GM21360 (cell line): ENCODE measurements around the gene SLC22A31.

Experiments used
- ATAC-seq: cut with Tn5 transposase; IDR thresholded peaks from one replicate; pipeline ENCODE4 v1.9.1; 2021; ENCODE audit warnings: mild to moderate bottlenecking, moderate library complexity; ENCODE audit not compliant: unreplicated experiment

SLC22A31 gene

DNA sequence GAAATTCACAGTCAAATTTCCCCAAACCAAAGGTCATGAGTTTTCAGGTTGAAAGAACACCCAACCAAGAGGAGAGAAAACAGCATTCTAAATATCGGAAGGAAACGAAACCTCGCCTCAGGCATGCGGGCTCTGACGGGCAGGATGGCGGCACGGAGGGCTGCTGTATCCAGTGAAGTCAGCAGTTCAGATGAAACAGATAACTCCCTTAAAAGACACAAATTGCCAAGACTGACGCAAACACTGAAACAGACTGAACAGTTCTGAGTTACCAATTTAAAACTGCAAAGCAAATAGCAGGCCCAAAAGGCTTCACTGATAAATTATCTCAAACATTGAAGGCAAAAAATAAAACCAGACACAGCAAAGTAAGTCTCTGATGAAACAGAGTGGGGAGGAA, 49.4 kb downstream of the SLC22A31 start:
- no peak for ATAC-seq

DNA sequence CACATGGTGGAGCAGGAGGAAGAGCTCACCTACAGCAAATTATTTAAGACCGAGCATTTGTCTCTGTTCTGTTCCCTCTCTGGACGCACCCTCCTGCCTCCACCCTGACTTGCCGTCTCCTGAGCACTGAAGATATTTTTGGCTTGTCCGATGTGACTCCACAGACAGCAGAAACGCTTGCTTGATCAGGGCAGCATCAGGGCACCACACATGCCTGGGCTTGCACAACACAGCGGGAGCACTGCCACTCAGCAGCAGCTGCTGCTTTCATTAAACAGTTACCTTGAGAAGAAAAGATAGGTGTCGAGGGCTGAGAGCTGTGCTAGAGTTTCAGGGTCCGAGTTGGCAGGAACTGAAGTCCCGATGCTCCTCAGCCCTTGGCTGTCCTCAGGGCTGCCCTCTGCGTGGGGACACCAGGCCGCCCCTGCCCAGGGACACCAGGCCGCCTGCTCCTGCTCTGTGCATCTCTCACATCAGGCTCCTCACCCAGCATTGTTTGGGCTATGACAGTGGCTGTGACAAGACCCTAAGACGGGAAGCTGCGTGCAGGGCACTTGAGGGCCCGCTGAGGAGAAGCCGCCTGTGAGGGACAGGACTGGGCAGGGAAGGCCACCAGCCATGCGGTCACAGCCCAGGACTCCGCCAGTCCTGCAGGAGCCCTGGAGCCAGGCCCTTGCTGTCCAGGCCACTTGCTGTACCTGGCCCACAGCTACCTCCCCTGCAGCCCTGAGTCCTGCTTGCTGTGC, 50.1 kb downstream of the SLC22A31 start:
- ATAC-seq = no peak

DNA sequence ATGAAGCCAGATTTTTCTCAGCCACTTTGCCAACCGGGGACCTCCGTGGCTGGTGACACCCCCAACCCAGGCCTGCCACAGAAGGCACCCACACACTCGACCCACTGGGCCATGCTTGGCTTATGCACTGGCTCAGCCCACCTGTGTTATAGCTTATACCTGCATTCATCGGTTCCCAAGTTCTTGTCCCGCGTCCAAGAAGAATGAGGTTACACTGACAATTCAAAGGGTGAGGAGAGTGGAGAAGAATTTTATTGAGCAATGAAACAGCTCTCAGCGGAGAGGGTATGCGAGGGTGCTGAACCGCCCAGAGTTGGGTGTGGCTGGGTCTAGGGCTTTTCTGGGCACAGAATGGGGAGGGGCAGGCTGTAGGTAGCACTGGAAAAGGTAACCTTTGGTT, 51.0 kb downstream of the SLC22A31 start:
- ATAC-seq = no peak

DNA sequence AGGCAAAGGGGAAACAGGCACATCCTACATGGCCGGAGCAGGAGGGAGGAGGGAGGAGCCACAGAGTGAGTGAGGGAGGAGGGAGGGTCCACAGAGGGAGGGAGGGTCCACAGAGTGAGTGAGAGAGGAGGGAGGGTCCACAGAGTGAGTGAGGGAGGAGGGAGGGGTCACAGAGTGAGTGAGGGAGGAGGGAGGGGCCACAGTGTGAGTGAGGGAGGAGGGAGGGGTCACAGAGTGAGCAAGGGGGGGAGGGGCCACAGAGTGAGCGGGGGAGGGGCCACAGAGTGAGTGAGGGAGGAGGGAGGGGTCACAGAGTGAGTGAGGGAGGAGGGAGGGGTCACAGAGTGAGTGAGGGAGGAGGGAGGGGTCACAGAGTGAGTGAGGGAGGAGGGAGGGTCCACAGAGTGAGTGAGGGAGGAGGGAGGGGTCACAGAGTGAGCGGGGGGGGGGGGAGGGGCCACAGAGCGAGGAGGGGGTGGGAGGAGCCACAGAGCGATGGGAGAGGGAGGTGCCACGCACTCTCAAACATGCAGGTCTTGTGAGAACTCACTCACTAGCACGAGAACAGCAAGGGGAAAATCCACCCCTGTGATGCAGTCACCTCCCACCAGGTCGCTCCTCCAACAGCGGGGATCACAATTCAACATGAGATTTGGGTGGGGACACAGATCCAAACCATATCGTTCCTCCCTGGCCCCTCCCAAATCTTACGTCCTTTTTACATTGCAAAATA, 53.1 kb downstream of the SLC22A31 start:
- ATAC-seq = no peak

DNA sequence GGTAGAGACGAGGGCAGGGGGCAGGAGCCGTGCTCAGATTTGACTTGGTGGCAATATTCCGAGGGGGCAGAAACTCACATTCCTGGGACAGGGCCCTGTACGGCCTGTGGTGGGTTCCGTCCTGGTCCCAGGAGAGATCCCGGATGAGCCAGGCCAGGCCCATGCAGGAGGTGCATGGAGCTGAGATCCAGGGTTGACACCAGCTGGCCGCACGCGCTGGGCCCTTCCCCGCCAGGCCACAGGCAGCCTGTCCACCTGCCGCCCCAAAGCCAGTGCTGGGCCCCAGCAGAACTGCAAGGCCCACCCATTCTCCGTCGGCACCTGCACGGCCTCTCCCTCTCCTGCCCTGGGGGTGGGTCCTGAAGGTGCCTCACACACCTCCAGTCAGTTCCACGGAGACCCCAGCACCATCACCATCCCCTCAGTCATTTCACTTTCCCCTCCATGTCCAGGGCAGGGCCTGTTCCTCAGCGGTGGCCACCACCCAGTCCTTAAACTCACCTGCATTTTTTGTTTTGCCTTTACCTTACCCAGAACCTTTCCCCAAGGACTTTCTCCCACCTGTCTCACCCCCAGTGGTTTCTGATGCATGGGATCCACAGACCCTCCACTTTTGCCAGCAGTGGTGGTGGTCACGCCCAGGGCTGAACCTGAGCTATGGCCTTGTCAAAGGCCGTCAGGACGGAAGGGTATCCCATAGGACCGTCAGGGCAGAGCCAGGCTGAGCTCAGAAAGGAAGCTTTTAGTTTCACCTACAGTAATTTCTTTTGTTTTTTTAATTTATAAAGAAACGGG, 53.9 kb downstream of the SLC22A31 start:
- no peak for ATAC-seq
